Measurements from ENCODE around the gene DCTPP1.
A peak's percentile ranks its signal among the peaks of the same experiment; 100 is the strongest.
"Not testable (repeated sequence)": the region's sequence is repeated elsewhere in the genome, so short reads cannot be mapped to it uniquely, and the experiment has no call there.

DCTPP1 gene

GRCh38 chr16:30459456-30459855 lies 29.6 kb upstream of the DCTPP1 start:
- TF ChIP-seq POLR2A (IDR thresholded peaks at IDR 0.05; ENCODE audit: low read depth, low read length) (no peak), POLR2AphosphoS5 (IDR thresholded peaks at IDR 0.05; ENCODE audit: low read depth, low read length) (no peak), TAF1 (IDR thresholded peaks at IDR 0.05; ENCODE audit: borderline replicate concordance, low read depth, low read length) (no peak)
- DNase-seq (ENCODE audit: insufficient read length) (no peak), FAIRE-seq (peak; percentile 40)

DNA sequence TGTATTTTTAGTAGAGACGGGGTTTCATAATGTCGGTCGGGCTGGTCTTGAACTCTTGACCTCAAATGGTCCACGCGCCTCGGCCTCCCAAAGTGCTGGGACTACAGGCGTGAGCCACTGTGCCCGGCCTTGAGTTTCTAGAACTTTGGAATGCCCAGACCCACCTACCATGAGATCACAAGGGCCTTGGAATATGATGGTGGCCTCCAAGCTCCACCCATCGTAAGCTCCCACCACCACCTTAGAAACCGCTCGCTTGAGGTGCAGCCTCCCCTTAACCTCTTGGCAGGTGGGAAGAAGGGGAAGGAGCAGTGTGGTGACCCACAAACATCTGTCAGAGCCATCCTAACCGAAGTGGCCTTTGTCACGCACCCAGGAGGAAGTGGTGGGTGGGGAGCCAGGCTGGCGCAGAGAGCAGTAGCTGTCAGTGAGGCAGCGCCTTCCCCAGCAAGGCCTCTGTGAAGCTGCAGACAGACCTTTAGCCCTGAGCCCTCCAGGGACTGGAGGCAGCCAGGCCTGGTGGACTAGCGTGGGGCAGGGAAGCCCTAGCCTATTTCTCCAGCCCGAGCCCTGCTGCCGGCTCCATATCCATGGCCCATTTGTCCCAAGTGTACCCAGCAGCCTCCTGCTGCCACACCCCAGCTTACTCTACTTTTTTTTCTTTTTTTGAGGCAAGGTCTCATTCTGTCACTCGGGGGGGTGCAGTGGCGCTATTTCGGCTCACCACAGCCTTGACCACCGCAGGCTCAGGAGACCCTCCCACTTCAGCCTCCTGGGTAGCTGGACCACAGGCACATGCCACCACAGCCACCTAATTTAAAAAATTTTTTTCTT lies 28.9 kb upstream of the DCTPP1 start:
- peak; percentile 98 for FAIRE-seq
- peak; percentile 56 for DNase-seq (ENCODE audit: insufficient read length)
- TF ChIP-seq TAF1 (IDR thresholded peaks at IDR 0.05; ENCODE audit: borderline replicate concordance, low read depth, low read length) (peak; percentile 87), POLR2A (IDR thresholded peaks at IDR 0.05; ENCODE audit: low read depth, low read length) (peak; percentile 98), POLR2AphosphoS5 (IDR thresholded peaks at IDR 0.05; ENCODE audit: low read depth, low read length) (peak; percentile 98)

DNA sequence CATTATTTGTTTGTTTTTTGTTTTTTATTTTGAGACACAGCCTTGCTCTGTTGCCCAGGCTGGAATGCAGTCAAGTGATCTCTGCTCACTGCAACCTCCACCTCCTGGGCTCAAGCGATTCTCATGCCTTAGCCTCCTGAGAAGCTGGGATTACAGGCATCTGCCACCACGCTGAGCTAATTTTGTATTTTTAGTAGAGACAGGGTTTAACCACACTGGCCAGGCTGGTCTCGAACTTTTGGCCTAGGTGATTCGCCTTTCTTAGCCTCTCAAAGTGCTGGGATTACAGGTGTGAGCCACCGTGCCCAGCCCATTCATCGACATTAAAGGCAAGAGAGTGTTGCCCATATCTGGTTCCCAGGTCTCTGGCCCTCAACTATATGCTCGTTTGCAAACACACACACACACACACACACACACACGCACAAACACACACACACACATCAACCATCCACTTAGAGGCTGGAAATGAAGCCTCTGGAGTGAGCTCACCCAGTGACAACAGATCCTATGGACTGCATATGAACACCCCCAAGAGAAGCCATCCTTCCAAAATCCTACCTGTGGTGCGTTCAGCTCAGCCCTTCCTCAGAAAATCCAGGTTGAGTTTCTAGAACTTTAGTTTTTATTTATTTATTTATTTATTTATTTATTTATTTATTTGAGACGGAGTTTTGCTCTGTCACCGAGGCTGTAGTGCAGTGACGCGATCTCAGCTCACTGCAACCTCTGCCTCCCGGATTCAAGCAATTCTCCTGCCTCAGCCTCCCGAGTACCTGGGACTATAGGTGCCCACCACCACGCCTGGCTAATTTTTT lies 28.1 kb upstream of the DCTPP1 start:
- TF ChIP-seq TAF1 (IDR thresholded peaks at IDR 0.05; ENCODE audit: borderline replicate concordance, low read depth, low read length) (no peak), POLR2A (IDR thresholded peaks at IDR 0.05; ENCODE audit: low read depth, low read length) (no peak), POLR2AphosphoS5 (IDR thresholded peaks at IDR 0.05; ENCODE audit: low read depth, low read length) (no peak)
- DNase-seq (ENCODE audit: insufficient read length) (no peak), FAIRE-seq (no peak)

- DNase-seq (ENCODE audit: insufficient read length) (no peak), FAIRE-seq (no peak)
- TF ChIP-seq POLR2A (IDR thresholded peaks at IDR 0.05; ENCODE audit: low read depth, low read length) (no peak), TAF1 (IDR thresholded peaks at IDR 0.05; ENCODE audit: borderline replicate concordance, low read depth, low read length) (no peak), POLR2AphosphoS5 (IDR thresholded peaks at IDR 0.05; ENCODE audit: low read depth, low read length) (no peak)
Observed at GRCh38 chr16:30457256-30457655, 27.4 kb upstream of the DCTPP1 start.

GRCh38 chr16:30456302-30456701 lies 26.5 kb upstream of the DCTPP1 start:
- DNase-seq (ENCODE audit: insufficient read length): no peak
- TF ChIP-seq TAF1 (IDR thresholded peaks at IDR 0.05; ENCODE audit: borderline replicate concordance, low read depth, low read length) (no peak), POLR2AphosphoS5 (IDR thresholded peaks at IDR 0.05; ENCODE audit: low read depth, low read length) (no peak), POLR2A (IDR thresholded peaks at IDR 0.05; ENCODE audit: low read depth, low read length) (no peak)
- FAIRE-seq: no peak

GRCh38 chr16:30452709-30453580 lies 23.1 kb upstream of the DCTPP1 start:
- not testable (repeated sequence) for DNase-seq (ENCODE audit: insufficient read length); FAIRE-seq

GRCh38 chr16:30449116-30449435 lies 19.2 kb upstream of the DCTPP1 start:
- FAIRE-seq: no peak
- no peak for TF ChIP-seq POLR2AphosphoS5 (IDR thresholded peaks at IDR 0.05; ENCODE audit: low read depth, low read length)
- TF ChIP-seq POLR2A (IDR thresholded peaks at IDR 0.05; ENCODE audit: low read depth, low read length): no peak
- TF ChIP-seq TAF1 (IDR thresholded peaks at IDR 0.05; ENCODE audit: borderline replicate concordance, low read depth, low read length): no peak

GRCh38 chr16:30447512-30448226 lies 17.8 kb upstream of the DCTPP1 start:
- TF ChIP-seq POLR2A (IDR thresholded peaks at IDR 0.05; ENCODE audit: low read depth, low read length) (no peak), TAF1 (IDR thresholded peaks at IDR 0.05; ENCODE audit: borderline replicate concordance, low read depth, low read length) (no peak), POLR2AphosphoS5 (IDR thresholded peaks at IDR 0.05; ENCODE audit: low read depth, low read length) (no peak)
- FAIRE-seq: no peak
- DNase-seq (ENCODE audit: insufficient read length): no peak

More at GRCh38 chr16:30449116-30449435, 19.2 kb upstream of the DCTPP1 start:
- DNase-seq (ENCODE audit: insufficient read length): no peak

- no peak for TF ChIP-seq TAF1 (IDR thresholded peaks at IDR 0.05; ENCODE audit: borderline replicate concordance, low read depth, low read length)
- TF ChIP-seq POLR2AphosphoS5 (IDR thresholded peaks at IDR 0.05; ENCODE audit: low read depth, low read length): no peak
- no peak for TF ChIP-seq POLR2A (IDR thresholded peaks at IDR 0.05; ENCODE audit: low read depth, low read length)
- DNase-seq (ENCODE audit: insufficient read length): no peak
- FAIRE-seq: no peak
Observed at GRCh38 chr16:30446203-30446595, 16.4 kb upstream of the DCTPP1 start.

DNA sequence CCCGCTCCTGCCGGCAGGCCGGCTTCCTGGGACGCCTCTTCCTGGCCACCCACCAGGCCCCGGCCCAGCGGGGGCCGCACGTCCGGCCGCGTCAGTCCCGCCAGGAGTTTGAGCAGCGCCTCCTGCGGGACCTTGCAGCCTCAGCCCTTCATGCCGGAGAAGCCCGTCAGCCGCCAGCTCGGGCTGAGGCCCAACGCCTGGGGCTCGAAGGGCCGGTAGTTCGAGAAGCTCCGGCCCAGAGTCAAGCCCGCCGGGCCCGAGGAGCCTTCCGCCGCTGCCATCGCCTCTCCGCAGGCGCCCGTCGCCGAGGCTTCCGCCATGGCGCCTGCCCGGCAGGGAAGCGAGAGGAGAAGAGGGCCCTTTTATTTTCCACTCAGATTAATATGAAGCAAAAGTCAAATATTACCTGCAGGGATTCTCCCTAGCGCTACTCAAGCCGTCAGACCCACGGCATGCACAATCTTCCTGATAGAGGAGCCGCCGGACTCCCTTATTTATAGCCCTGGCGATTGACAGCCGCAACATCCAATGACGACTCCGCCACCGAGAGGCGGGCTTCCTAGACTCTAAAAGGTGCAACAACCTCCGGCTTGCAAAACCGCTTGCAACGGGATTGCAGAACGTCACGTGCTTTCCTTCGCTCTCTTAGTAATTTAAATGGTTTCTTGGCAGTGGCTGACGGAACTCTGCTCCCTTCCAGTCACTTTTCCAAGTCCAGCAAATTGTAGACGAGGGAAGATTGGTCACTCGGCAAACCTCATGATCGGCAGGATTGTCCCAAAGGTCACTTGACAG lies 15.8 kb upstream of the DCTPP1 start, which contains the start of gene SEPHS2:
Gene SEPHS2 (minus strand): TSS at position 467 of the 795 bp plus-strand sequence. CDS start 147 bp downstream, at position 320.
- DNase-seq (ENCODE audit: insufficient read length) (peak; percentile 86), FAIRE-seq (peak; percentile 40)
- TF ChIP-seq POLR2AphosphoS5 (IDR thresholded peaks at IDR 0.05; ENCODE audit: low read depth, low read length) (peak; percentile 88), TAF1 (IDR thresholded peaks at IDR 0.05; ENCODE audit: borderline replicate concordance, low read depth, low read length) (no peak), POLR2A (IDR thresholded peaks at IDR 0.05; ENCODE audit: low read depth, low read length) (peak; percentile 90)

Data from GM12892 (cell line).